SK-N-SH treated with all-trans-retinoic acid at 6 μM for 48 hours (cell line): ENCODE results near the gene PLA2G4B.

Experiments
- ATAC-seq: fragments of 200-7000 bp; cut with Tn5 transposase; 3 replicates; pipeline ENCODE4 v1.9.1; 2020; ENCODE audit warnings: mild to moderate bottlenecking, moderate library complexity
- ARNTL ChIP-seq: fragments of 450-650 bp; formaldehyde crosslinking; IDR thresholded peaks from 2 replicates; pipeline ENCODE4 v1.5.0; 2020; ENCODE audit warnings: low read depth, mild to moderate bottlenecking, moderate library complexity, borderline replicate concordance
- BACH2 ChIP-seq: fragments of 250-450 bp; sonication (Bioruptor Pico); IDR thresholded peaks from 2 replicates; pipeline ENCODE4 v1.9.0; 2021; ENCODE audit warnings: mild to moderate bottlenecking, borderline replicate concordance
- CREB5 ChIP-seq: fragments of 250-450 bp; sonication (Bioruptor Pico); IDR thresholded peaks from 2 replicates; pipeline ENCODE4 v1.5.1; 2020; ENCODE audit warnings: low read depth, mild to moderate bottlenecking, moderate library complexity
- CSDC2 ChIP-seq: fragments of 250-450 bp; sonication (Bioruptor Pico); IDR thresholded peaks from 2 replicates; pipeline ENCODE4 v1.5.0; 2020; ENCODE audit warnings: mild to moderate bottlenecking, moderate library complexity
- ESRRG ChIP-seq: fragments of 250-450 bp; sonication (Bioruptor Pico); IDR thresholded peaks from 2 replicates; pipeline ENCODE4 v1.6.1; 2021; ENCODE audit warnings: mild to moderate bottlenecking
- ISL1 ChIP-seq: fragments of 250-450 bp; sonication (Bioruptor Pico); IDR thresholded peaks from 2 replicates; pipeline ENCODE4 v2.1.2; 2022; ENCODE audit warnings: mild to moderate bottlenecking, moderate library complexity
- OSR1 ChIP-seq: fragments of 250-450 bp; sonication (Bioruptor Pico); IDR thresholded peaks from 2 replicates; pipeline ENCODE4 v1.8.0; 2022; ENCODE audit warnings: moderate library complexity, mild to moderate bottlenecking, inconsistent platforms
- PATZ1 ChIP-seq: fragments of 250-450 bp; sonication (Bioruptor Pico); IDR thresholded peaks from 2 replicates; pipeline ENCODE4 v1.8.0; 2020; ENCODE audit warnings: mild to moderate bottlenecking, moderate library complexity, borderline replicate concordance
- POU6F1 ChIP-seq: fragments of 250-450 bp; sonication (Bioruptor Pico); IDR thresholded peaks from 2 replicates; pipeline ENCODE4 v1.8.0; 2021; ENCODE audit warnings: low read depth, mild to moderate bottlenecking, moderate library complexity, borderline replicate concordance
- PPARA ChIP-seq: fragments of 250-450 bp; sonication (Bioruptor Pico); IDR thresholded peaks from 2 replicates; pipeline ENCODE4 v1.5.0; 2020; ENCODE audit warnings: mild to moderate bottlenecking, borderline replicate concordance
- RARB ChIP-seq: fragments of 250-450 bp; sonication (Bioruptor Pico); IDR thresholded peaks from 2 replicates; pipeline ENCODE4 v1.8.0; 2021; ENCODE audit warnings: mild to moderate bottlenecking, moderate library complexity
- SNAI2 ChIP-seq: fragments of 250-450 bp; sonication (Bioruptor Pico); IDR thresholded peaks from 2 replicates; pipeline ENCODE4 v1.5.0; 2020; ENCODE audit warnings: mild to moderate bottlenecking, moderate library complexity
- TCF4 ChIP-seq: fragments of 250-450 bp; sonication (Bioruptor Pico); IDR thresholded peaks from 2 replicates; pipeline ENCODE4 v1.8.0; 2021; ENCODE audit warnings: mild to moderate bottlenecking, moderate library complexity, borderline replicate concordance
- TSHZ2 ChIP-seq: fragments of 250-450 bp; sonication (Bioruptor Pico); IDR thresholded peaks from 2 replicates; pipeline ENCODE4 v1.5.0; 2020; ENCODE audit warnings: mild to moderate bottlenecking, moderate library complexity
- ZC3H10 ChIP-seq: fragments of 250-450 bp; sonication (Bioruptor Pico); IDR thresholded peaks from 2 replicates; pipeline ENCODE4 v1.5.1; 2021; ENCODE audit warnings: mild to moderate bottlenecking, moderate library complexity
- ZFP3 ChIP-seq: fragments of 250-450 bp; sonication (Bioruptor Pico); IDR thresholded peaks from 2 replicates; pipeline ENCODE4 v1.5.0; 2020; ENCODE audit warnings: mild to moderate bottlenecking, moderate library complexity
- ZFP30 ChIP-seq: fragments of 450-650 bp; formaldehyde crosslinking; IDR thresholded peaks from 2 replicates; pipeline ENCODE4 v1.5.0; 2022; ENCODE audit warnings: mild to moderate bottlenecking, moderate library complexity
- ZNF8 ChIP-seq: fragments of 450-650 bp; formaldehyde crosslinking; IDR thresholded peaks from 2 replicates; pipeline ENCODE4 v1.5.0; 2020; ENCODE audit warnings: mild to moderate bottlenecking, moderate library complexity

PLA2G4B gene

GRCh38 chr15:41850482-41851166 lies 12.0 kb downstream of the PLA2G4B start:
- TF ChIP-seq OSR1 (CRISPR knock-in tag): no peak
- no peak for TF ChIP-seq ZC3H10 (CRISPR knock-in tag)
- TF ChIP-seq CREB5 (CRISPR knock-in tag): no peak
- TF ChIP-seq POU6F1: no peak
- no peak for TF ChIP-seq PATZ1 (CRISPR knock-in tag)
- no peak for ATAC-seq

- TF ChIP-seq CSDC2 (no peak), PATZ1 (CRISPR knock-in tag) (no peak), TCF4 (no peak), ARNTL (CRISPR knock-in tag) (no peak), ZFP30 (CRISPR knock-in tag) (no peak), RARB (no peak), OSR1 (CRISPR knock-in tag) (no peak), ESRRG (CRISPR knock-in tag) (no peak), ISL1 (CRISPR knock-in tag) (no peak), BACH2 (CRISPR knock-in tag) (no peak), ZNF8 (CRISPR knock-in tag) (no peak), TSHZ2 (no peak), SNAI2 (no peak), ZFP3 (CRISPR knock-in tag) (no peak), PPARA (CRISPR knock-in tag) (no peak)
- TF ChIP-seq, all 23 proteins: peak for 0
- ATAC-seq: no peak
These were observed 12.5 kb downstream of the PLA2G4B start for GRCh38 chr15:41851167-41851523.

GRCh38 chr15:41851755-41852370 lies 13.2 kb downstream of the PLA2G4B start:
- ATAC-seq: no peak
- TF ChIP-seq ZFP30 (CRISPR knock-in tag) (no peak), TSHZ2 (no peak), CSDC2 (no peak), POU6F1 (no peak), OSR1 (CRISPR knock-in tag) (no peak)
